HEK293T (cell line): Measurements from ENCODE around the gene NET1.
"Not testable (repeated sequence)": the region's sequence is repeated elsewhere in the genome, so short reads cannot be mapped to it uniquely, and the experiment has no call there.

ENCODE experiments used
- CTCF ChIA-PET: fragments of 350-600 bp; formaldehyde crosslinking; extraction: SDS; loops from one replicate; lab custom pipeline; 2021; ENCODE audit warnings: antibody characterized with exemption, inconsistent platforms; lab: Yijun Ruan, JAX
- POLR2A ChIA-PET: fragments of 350-600 bp; formaldehyde crosslinking; extraction: SDS; loops from one replicate; lab custom pipeline; 2020; ENCODE audit warnings: antibody characterized with exemption, inconsistent platforms; lab: Yijun Ruan, JAX
- DNase-seq: peaks from one replicate; pipeline ENCODE4 v3.0.0; 2012; ENCODE audit warnings: mixed read lengths; ENCODE audit errors: extremely low spot score
- ARNT ChIP-seq: fragments of 450-650 bp; IDR thresholded peaks from 2 replicates; pipeline ENCODE4 v1.6.1; 2017; ENCODE audit warnings: mild to moderate bottlenecking
- BHLHE40 ChIP-seq: fragments of 450-650 bp; IDR thresholded peaks from 2 replicates; pipeline ENCODE4 v1.6.1; 2016; ENCODE audit warnings: mild to moderate bottlenecking, moderate library complexity, borderline replicate concordance
- CTBP1 ChIP-seq: fragments of 450-650 bp; IDR thresholded peaks from 2 replicates; pipeline ENCODE4 v1.6.1; 2016; ENCODE audit warnings: borderline replicate concordance
- ELF4 ChIP-seq: fragments of 450-650 bp; IDR thresholded peaks from 2 replicates; pipeline ENCODE4 v1.6.1; 2017; ENCODE audit warnings: antibody characterized with exemption
- FOXA1 ChIP-seq: fragments of 450-650 bp; IDR thresholded peaks from 2 replicates; pipeline ENCODE4 v1.6.1; 2016; ENCODE audit warnings: mild to moderate bottlenecking
- FOXK2 ChIP-seq: fragments of 450-650 bp; IDR thresholded peaks from 2 replicates; pipeline ENCODE4 v1.6.1; 2016; ENCODE audit warnings: mild to moderate bottlenecking
- FOXM1 ChIP-seq: fragments of 450-650 bp; IDR thresholded peaks from 2 replicates; pipeline ENCODE4 v1.6.1; 2017; ENCODE audit warnings: mild to moderate bottlenecking, borderline replicate concordance
- HDGF ChIP-seq: fragments of 450-650 bp; IDR thresholded peaks from 2 replicates; pipeline ENCODE4 v1.6.1; 2017; ENCODE audit warnings: antibody characterized with exemption, borderline replicate concordance
- L3MBTL2 ChIP-seq: fragments of 450-650 bp; conservative IDR thresholded peaks from 2 replicates; pipeline ENCODE4 v1.6.1; 2016; ENCODE audit warnings: mild to moderate bottlenecking
- LEF1 ChIP-seq: fragments of 450-650 bp; IDR thresholded peaks from 2 replicates; pipeline ENCODE4 v1.6.1; 2017; ENCODE audit warnings: mild to moderate bottlenecking, borderline replicate concordance
- NFRKB ChIP-seq: fragments of 450-650 bp; IDR thresholded peaks from 2 replicates; pipeline ENCODE4 v1.6.1; 2016; ENCODE audit warnings: mild to moderate bottlenecking, moderate library complexity
- PKNOX1 ChIP-seq: fragments of 450-650 bp; IDR thresholded peaks from 2 replicates; pipeline ENCODE4 v1.6.1; 2016
- SP1 ChIP-seq: fragments of 450-650 bp; IDR thresholded peaks from 2 replicates; pipeline ENCODE4 v1.6.1; 2017
- SUZ12 ChIP-seq: fragments of 450-650 bp; IDR thresholded peaks from 2 replicates; pipeline ENCODE4 v1.6.1; 2016; ENCODE audit warnings: mild to moderate bottlenecking
- TARDBP ChIP-seq: fragments of 450-650 bp; IDR thresholded peaks from 2 replicates; pipeline ENCODE4 v1.6.1; 2016
- ZNF384 ChIP-seq: fragments of 450-650 bp; IDR thresholded peaks from 2 replicates; pipeline ENCODE4 v1.6.1; 2016

NET1 gene

GRCh38 chr10:5370493-5371352 is 41.6 kb upstream of the NET1 start:
- CTCF ChIA-PET = no interaction called here
- TF ChIP-seq ZNF384 (no peak), FOXA1 (no peak), ELF4 (no peak), SP1 (no peak), FOXK2 (no peak), SUZ12 (no peak), LEF1 (no peak), HDGF (no peak), TARDBP (no peak; the same call in 1 of the 2 replicates), PKNOX1 (no peak), FOXM1 (no peak), CTBP1 (no peak), NFRKB (no peak), L3MBTL2 (no peak), BHLHE40 (no peak), ARNT (no peak)
- POLR2A ChIA-PET = no interaction called here
- no peak for DNase-seq

GRCh38 chr10:5373307-5373706 is 39.0 kb upstream of the NET1 start:
- no peak for DNase-seq
- POLR2A ChIA-PET = no interaction called here
- TF ChIP-seq HDGF = no peak
- TF ChIP-seq CTBP1 = no peak
- TF ChIP-seq ARNT = no peak
- TF ChIP-seq BHLHE40 = no peak
- no peak for TF ChIP-seq SP1
- no peak for TF ChIP-seq LEF1
- TF ChIP-seq FOXK2 = no peak
- TF ChIP-seq FOXA1 = no peak
- no peak for TF ChIP-seq PKNOX1
- no peak for TF ChIP-seq ZNF384
- no peak for TF ChIP-seq SUZ12
- no peak for TF ChIP-seq FOXM1
- TF ChIP-seq TARDBP = no peak
- TF ChIP-seq L3MBTL2 = no peak
- no peak for TF ChIP-seq NFRKB
- TF ChIP-seq ELF4 = no peak
- CTCF ChIA-PET = no interaction called here

GRCh38 chr10:5373891-5374611 is 38.3 kb upstream of the NET1 start:
- TF ChIP-seq TARDBP (no peak), ZNF384 (no peak), FOXK2 (no peak), FOXM1 (no peak), FOXA1 (no peak), LEF1 (no peak), SUZ12 (no peak)
- ChIA-PET POLR2A (no interaction called here), CTCF (no interaction called here)
- no peak for DNase-seq

GRCh38 chr10:5376450-5376849 is 35.9 kb upstream of the NET1 start:
- POLR2A ChIA-PET = no interaction called here
- TF ChIP-seq L3MBTL2 (no peak), HDGF (no peak), SP1 (no peak), ZNF384 (no peak), ARNT (no peak), CTBP1 (no peak), BHLHE40 (no peak), FOXA1 (no peak), FOXM1 (no peak), NFRKB (no peak), ELF4 (no peak), FOXK2 (no peak), LEF1 (no peak), PKNOX1 (no peak), SUZ12 (no peak), TARDBP (no peak)
- CTCF ChIA-PET = no interaction called here
- DNase-seq = no peak

- CTCF ChIA-PET, POLR2A ChIA-PET, DNase-seq: not testable (repeated sequence)
Measured at GRCh38 chr10:5379202-5379601, 33.2 kb upstream of the NET1 start.

GRCh38 chr10:5380395-5380794 is 32.0 kb upstream of the NET1 start:
- DNase-seq, CTCF ChIA-PET, POLR2A ChIA-PET: not testable (repeated sequence)
